HG02588 (cell line): ENCODE data around the gene LRRC40.
"Not testable (repeated sequence)": the region's sequence is repeated elsewhere in the genome, so short reads cannot be mapped to it uniquely, and the experiment has no call there.

Experiments used
- ATAC-seq: cut with Tn5 transposase; IDR thresholded peaks from one replicate; pipeline ENCODE4 v1.9.1; 2021; ENCODE audit warnings: mild to moderate bottlenecking, moderate library complexity; ENCODE audit not compliant: unreplicated experiment

The LRRC40 gene

GRCh38 chr1:70204139-70204538, 1.2 kb downstream of the LRRC40 start:
- no peak for ATAC-seq

GRCh38 chr1:70202173-70202758, 3.1 kb downstream of the LRRC40 start:
- ATAC-seq = no peak

GRCh38 chr1:70200065-70200464, 5.3 kb downstream of the LRRC40 start:
- no peak for ATAC-seq

GRCh38 chr1:70196333-70196732, 9.0 kb downstream of the LRRC40 start:
- ATAC-seq = no peak

DNA sequence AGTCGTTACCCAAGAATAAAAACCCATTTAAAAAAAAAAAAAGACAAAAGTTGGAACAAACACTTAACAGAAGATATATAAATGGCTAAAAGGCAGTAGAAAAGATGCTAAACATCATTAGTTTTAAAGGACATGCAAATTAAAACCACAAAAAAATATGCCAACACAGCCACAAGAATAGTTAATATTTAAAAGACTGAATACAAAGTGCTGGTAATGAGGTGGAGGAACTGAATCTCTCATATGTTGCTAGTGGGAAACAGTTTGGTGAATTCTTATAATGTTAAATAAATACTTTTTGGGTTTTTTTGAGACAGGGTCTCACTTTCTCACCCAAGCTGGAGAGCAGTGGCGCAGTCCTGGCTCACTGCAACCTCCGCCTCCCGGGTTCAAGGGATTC, 10.0 kb downstream of the LRRC40 start:
- peak; percentile 70 for ATAC-seq

GRCh38 chr1:70194601-70195000, 10.8 kb downstream of the LRRC40 start:
- no peak for ATAC-seq

DNA sequence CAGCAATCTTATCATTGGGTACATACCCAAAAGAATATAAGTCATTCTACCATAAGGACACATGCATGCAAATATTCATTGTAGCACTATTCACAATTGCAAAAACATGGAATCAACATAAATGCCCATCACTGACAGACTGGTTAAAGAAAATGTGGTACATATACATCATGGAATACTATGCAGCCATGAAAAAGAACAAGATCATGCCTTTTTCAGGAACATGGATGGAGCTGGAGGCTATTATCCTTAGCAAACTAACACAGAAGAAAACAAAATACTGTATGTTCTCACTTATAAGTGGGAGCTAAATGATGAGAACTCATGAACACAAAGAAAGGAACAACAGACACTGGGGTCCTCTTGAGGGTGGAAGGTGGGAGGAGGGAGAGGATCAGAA, 12.9 kb downstream of the LRRC40 start:
- not testable (repeated sequence) for ATAC-seq

DNA sequence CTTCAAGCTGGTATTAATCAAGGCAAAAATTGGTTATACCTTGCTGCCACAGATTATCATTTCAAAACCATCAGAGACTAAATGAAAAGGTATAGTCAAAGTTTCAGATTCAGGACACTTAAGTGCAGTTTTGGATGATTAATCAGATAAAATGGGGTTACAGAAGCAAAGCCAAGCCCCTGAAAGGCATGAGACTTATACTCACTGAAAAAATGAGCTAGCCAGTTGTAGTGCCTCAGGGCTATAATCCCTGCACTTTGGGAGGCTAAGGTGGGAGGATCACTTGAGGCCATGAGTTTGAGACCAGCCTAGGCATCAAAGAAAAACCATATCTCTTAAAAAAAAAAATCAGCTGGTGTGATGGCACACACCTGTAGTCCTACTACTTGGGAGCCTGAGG, 15.2 kb downstream of the LRRC40 start:
- ATAC-seq = no peak

DNA sequence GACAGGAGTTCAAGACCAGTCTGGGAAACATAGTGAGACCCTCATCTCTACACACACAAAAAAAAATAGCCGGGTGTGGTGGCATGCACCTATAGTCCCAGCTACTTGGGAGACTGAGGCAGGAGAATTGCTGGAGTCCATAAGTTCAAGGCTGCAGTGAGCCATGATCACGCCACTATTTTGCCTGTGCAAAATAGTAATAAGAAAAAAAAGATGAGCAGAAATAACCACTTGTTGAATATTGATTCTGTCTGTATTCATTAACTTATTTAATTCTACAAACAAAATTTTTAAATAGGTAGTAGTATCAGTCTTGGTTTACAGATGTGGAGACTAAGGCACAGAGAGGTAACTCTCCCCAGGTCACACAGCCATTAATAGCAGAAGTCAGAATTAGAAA, 16.9 kb downstream of the LRRC40 start:
- ATAC-seq = no peak

DNA sequence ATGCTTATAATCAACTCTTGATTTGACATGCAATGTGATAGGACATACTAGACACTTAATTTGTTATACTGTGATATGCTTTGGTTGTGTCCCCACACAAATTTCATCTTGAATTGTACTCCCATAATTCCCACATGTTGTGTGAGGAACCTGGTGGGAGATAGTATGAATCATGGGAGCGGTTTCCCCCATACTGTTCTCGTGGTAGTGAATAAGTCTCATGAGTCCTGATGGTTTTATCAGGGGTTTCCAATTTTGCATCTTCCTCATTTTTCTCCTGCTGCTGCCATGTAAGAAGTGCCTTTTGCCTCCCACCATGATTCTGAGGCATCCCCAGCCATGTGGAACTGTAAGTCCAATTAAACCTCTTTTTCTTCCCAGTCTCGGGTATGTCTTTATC, 20.2 kb downstream of the LRRC40 start:
- ATAC-seq = not testable (repeated sequence)

DNA sequence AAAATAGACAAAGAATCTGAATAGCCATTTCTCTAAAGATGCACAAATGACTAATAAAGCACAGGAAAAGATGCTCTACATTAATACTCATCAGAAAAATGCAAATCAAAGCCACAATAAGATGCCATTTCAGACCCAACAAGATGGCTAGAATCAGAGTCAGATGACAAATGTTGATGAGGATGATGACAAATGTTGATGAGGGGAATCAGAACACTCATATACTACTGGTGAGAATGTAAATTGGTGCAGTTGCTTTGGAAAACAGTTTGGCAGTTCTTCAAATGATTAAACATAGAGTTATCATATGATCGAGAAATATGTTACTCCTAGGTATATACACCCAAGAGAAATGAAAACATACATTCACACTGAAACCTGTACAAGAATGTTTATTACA, 33.9 kb downstream of the LRRC40 start:
- no peak for ATAC-seq

GRCh38 chr1:70169018-70169839, 36.1 kb downstream of the LRRC40 start:
- ATAC-seq = no peak

DNA sequence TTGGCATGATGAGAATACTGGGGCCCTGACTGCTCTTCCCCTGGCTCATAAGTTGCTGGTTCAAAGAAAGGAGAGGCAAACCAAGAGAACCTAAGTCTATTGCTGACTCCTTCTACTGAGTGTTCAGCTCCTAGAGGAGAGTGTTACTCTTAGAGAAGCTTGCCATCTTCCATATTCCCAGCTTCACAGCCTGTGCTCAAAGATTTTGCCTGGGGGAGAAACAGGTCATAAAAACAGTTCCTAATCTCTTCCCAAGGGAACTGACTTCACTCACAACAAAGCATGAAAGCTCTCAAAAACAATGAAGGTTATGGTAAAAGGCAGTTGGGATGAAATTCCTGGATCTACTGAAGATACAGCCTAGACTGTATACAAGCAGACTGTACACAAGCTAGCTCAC, 37.1 kb downstream of the LRRC40 start:
- ATAC-seq = no peak

GRCh38 chr1:70164350-70164749, 41.0 kb downstream of the LRRC40 start:
- no peak for ATAC-seq

DNA sequence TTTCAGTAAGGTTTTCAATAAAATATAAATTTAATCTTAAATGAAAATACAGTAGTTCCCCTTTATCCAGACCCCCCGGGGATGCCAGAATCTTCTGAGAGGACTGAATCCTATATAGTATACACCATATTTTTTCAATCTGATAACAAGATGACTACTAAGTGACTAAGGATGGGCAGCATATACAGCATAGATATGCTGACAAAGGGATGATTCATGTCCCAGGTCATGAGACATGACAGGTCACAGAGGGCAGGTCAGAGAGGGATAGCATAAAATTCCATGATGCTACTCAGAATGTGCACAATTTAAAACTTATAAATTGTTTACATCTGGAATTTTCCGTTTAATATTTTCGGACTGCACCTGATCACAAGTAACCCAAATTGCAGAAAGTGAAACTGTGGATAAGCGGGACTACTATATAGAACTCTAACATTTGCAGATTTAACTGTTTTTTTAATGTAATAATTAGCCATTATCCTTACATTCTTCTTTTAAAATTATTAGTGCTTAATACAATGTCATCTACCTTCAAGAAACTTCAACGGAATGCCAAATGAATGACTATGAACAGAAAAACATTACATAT, 48.8 kb downstream of the LRRC40 start:
- ATAC-seq = no peak

DNA sequence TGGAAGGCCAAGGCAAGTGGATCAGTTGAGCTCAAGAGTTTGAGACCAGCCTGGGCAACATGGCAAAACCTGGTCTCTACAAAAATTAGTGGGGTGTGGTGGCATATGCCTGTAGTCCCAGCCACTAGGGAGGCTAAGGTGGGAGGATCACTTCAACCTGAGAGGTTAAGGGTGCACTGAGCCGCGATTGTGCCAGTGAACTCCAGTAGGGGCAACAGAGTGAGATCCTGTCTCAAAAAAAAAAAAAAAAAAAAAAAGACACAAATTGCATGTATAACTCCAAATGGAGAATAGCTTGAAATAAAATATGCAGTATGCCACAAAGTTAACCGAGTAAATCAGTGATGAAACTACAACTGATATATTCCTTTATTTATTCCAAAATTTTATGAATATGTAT, 51.6 kb downstream of the LRRC40 start:
- no peak for ATAC-seq

DNA sequence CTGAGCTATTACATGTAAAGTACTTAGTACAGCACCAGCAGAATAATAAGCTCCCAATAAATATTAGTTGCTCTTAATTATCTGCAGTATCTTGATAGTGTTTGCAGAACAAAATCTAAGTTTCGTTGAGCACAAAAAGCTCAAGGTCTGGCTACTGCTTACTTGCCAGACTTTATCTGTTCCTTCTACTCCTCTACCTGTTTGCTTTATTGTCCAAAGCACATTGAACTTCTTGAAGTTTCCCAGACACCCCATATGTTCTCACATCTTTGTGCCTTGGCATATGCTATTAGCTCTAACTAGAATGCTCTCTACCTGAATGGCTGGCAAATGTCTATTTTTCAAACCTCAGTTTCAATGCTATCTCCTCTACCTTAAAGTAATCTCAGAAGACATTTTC, 54.9 kb downstream of the LRRC40 start:
- no peak for ATAC-seq

GRCh38 chr1:70146488-70146887, 58.9 kb downstream of the LRRC40 start:
- no peak for ATAC-seq

DNA sequence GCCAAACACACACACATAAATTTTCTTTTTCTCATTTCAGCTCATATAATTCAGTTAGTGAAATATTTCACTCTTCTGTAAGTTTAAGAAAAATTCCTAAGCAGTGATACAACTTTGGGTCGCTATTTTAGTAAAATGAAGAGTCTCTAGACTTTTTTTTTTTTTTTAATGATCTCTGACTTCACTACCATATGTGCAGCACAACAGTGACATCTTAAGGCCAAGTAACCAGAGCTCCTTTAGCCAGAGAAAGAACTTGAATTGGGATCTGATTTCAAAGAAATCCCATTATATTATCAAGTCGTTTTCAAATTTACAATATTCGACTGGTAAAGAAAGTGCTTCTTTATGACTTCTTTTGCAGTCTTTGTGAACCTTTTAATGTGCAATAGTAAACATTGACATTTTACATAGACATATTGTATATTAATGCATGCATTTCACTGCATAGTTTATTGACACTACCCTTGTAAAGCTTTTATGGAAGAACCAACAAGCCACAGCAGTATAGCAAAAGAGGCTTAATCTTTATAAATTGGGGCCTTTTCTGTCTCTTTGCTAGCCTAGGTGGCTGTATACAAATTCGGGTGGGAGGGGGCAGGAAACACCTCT, 62.2 kb downstream of the LRRC40 start:
- ATAC-seq = no peak

DNA sequence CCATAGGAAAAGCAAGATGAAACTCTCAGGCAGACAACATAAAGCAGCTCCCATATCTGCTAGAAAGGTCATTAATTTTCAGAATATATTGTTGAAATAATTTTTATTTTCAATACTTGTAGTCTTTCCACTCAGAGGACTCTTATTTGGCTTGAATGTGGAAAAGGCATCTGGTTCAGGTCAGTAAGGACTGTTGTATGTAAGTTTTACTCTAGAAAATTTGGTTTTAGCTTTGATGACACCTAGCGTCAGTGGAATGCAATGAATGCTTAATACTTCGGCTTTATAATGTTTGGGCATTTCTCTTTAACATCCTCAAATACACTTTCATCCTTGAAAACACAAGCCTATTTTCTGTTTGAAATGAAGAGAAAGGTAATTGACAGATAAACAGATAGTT, 63.3 kb downstream of the LRRC40 start:
- ATAC-seq = no peak

DNA sequence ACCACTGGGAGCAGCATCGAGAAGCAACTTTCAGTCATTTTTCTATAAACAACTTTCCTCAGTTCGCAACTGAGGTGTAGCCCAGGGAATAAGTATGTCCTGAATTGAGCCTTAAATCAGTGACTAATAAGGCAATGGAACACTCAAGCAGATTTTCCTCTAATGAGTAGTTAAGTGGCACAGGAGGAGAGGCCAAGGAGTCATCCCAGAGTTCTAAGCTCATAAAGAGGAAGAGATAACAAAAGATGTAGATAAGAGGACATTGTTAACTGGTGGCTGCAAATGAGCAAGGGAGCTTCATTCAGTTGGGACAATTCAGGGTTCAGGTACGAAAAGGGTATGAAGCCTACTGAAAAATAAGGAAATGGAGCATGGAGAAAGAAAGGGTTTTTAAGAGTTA, 64.5 kb downstream of the LRRC40 start:
- no peak for ATAC-seq

DNA sequence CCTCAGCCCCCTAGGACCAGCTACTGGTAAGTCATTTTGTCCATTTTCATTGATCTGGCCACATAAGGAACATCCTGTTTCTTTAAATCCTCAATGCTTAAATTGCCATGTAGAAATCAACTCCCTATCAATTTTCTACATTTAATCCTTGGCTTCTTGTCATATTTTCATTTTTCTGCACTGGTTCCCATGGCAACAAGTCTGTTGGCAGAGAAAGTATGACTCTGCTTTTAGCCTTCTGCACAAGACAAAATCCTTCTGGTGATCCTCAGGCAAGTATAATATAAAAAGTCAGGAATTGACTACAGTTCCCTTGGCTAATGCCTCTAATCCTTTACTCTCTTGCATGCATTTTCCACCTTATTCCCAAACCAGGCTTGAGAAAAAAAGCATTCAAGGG, 65.0 kb downstream of the LRRC40 start:
- no peak for ATAC-seq
